ENCODE results near the gene KCNH1. TPM values are rescaled to one million over a fixed set of nuclear protein-coding genes. Genes with fewer than 3 reads are reported as not detected.

Gene KCNH1
- total RNA-seq, 4 donors from 2014 or later = 0.29 to 0.67 (median 0.38) TPM

DNA sequence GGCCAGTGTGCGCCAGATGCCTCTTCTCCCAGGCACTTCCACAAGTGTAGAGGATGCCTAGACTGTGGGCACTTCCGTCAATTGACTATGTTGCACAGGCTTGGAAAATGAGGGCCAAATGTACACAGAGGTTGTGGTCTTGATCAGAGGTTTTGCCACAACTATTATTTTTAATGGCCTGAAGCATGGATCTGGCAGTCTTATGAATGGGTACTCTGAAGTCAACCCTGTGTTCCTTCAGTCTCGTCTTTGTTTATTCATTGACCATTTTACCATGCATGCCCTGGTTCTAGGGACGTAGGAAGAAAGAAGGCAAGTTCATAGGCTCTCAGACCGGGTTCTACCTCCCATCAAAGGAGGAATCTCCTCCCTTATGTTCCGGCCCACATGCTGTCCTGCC, 476.1 kb downstream of the KCNH1 start:
- DNase-seq (no peak), ATAC-seq (no peak)
- in situ Hi-C loops (cut with MboI; ENCODE audit: low sequenced_read_pairs in 4 of 4) = no loop called here
- no peaks in the 10 kb centered on the region for H3K9me3 ChIP-seq
- no peaks in the 10 kb centered on the region for H3K36me3 ChIP-seq
- no peak for TF ChIP-seq POLR2A (IDR thresholded peaks at IDR 0.05)
- H3K4me1 ChIP-seq = no peaks in the 10 kb centered on the region
- intact Hi-C loops (cut with DNase I; ENCODE audit: low total_unique reads) = no loop called here
- H3K4me3 ChIP-seq = no peak overlapping the region
- no peak overlapping the region for H3K27ac ChIP-seq
- H3K27me3 ChIP-seq = no peaks in the 10 kb centered on the region

DNA sequence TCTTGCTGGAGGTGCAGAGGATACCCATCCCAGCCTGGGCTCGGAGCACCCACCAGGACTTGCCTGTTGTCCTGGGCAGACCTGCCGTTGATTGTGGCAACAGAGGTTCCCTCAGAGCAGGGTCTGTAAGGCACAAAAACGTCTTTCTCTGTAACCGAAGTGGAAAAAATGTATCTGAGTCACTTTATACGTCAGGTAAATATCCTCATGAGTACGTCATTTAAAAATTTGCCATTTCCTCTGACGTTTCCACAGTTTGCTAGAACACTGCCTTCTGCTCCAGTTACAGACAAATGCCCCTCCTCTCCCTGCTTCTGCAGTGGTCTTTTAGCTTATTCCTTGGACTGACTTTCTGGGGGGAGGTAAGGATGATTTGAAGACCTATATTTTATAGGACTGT, 478.4 kb downstream of the KCNH1 start:
- intact Hi-C loops (cut with DNase I; ENCODE audit: low total_unique reads) (no loop called here), in situ Hi-C loops (cut with MboI; ENCODE audit: low sequenced_read_pairs in 4 of 4) (no loop called here)
- DNase-seq = no peak
- H3K9me3 ChIP-seq = no peaks in the 10 kb centered on the region
- H3K27ac ChIP-seq = no peak overlapping the region
- no peaks in the 10 kb centered on the region for H3K27me3 ChIP-seq
- H3K4me3 ChIP-seq = no peak overlapping the region
- H3K4me1 ChIP-seq = no peaks in the 10 kb centered on the region
- no peaks in the 10 kb centered on the region for H3K36me3 ChIP-seq
- no peak for ATAC-seq
- TF ChIP-seq, protein P1, sequence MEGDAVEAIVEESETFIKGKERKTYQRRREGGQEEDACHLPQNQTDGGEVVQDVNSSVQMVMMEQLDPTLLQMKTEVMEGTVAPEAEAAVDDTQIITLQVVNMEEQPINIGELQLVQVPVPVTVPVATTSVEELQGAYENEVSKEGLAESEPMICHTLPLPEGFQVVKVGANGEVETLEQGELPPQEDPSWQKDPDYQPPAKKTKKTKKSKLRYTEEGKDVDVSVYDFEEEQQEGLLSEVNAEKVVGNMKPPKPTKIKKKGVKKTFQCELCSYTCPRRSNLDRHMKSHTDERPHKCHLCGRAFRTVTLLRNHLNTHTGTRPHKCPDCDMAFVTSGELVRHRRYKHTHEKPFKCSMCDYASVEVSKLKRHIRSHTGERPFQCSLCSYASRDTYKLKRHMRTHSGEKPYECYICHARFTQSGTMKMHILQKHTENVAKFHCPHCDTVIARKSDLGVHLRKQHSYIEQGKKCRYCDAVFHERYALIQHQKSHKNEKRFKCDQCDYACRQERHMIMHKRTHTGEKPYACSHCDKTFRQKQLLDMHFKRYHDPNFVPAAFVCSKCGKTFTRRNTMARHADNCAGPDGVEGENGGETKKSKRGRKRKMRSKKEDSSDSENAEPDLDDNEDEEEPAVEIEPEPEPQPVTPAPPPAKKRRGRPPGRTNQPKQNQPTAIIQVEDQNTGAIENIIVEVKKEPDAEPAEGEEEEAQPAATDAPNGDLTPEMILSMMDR (IDR thresholded peaks at IDR 0.05 in 4 of 5, conservative IDR thresholded peaks at IDR 0.05 in 1 of 5) = no peak
- no peak for TF ChIP-seq POLR2A (IDR thresholded peaks at IDR 0.05)

- Histone ChIP-seq H3K36me3 (no peaks in the 10 kb centered on the region), H3K9me3 (no peaks in the 10 kb centered on the region), H3K27me3 (no peaks in the 10 kb centered on the region), H3K4me3 (no peak overlapping the region), H3K27ac (no peak overlapping the region), H3K4me1 (no peaks in the 10 kb centered on the region)
- no peak for ATAC-seq
- in situ Hi-C loops (cut with MboI; ENCODE audit: low sequenced_read_pairs in 4 of 4) (no loop called here), intact Hi-C loops (cut with DNase I; ENCODE audit: low total_unique reads) (no loop called here)
- no peak for DNase-seq
- no peak for TF ChIP-seq POLR2A (IDR thresholded peaks at IDR 0.05)
- TF ChIP-seq, protein P1 (IDR thresholded peaks at IDR 0.05 in 4 of 5, conservative IDR thresholded peaks at IDR 0.05 in 1 of 5) = no peak
These were observed 479.6 kb downstream of the KCNH1 start for GRCh38 chr1:210654176-210654981.

GRCh38 chr1:210653771-210654170, 480.2 kb downstream of the KCNH1 start:
- Histone ChIP-seq H3K27me3 (no peaks in the 10 kb centered on the region), H3K4me1 (no peaks in the 10 kb centered on the region), H3K36me3 (no peaks in the 10 kb centered on the region), H3K9me3 (no peaks in the 10 kb centered on the region), H3K27ac (no peak overlapping the region), H3K4me3 (no peak overlapping the region)
- DNase-seq (no peak), ATAC-seq (peak in 1 of 2 donors; percentile 72)
- intact Hi-C loops (cut with DNase I; ENCODE audit: low total_unique reads) (no loop called here), in situ Hi-C loops (cut with MboI; ENCODE audit: low sequenced_read_pairs in 4 of 4) (no loop called here)
- TF ChIP-seq, protein P1 (IDR thresholded peaks at IDR 0.05 in 4 of 5, conservative IDR thresholded peaks at IDR 0.05 in 1 of 5) = no peak
- no peak for TF ChIP-seq POLR2A (IDR thresholded peaks at IDR 0.05)

DNA sequence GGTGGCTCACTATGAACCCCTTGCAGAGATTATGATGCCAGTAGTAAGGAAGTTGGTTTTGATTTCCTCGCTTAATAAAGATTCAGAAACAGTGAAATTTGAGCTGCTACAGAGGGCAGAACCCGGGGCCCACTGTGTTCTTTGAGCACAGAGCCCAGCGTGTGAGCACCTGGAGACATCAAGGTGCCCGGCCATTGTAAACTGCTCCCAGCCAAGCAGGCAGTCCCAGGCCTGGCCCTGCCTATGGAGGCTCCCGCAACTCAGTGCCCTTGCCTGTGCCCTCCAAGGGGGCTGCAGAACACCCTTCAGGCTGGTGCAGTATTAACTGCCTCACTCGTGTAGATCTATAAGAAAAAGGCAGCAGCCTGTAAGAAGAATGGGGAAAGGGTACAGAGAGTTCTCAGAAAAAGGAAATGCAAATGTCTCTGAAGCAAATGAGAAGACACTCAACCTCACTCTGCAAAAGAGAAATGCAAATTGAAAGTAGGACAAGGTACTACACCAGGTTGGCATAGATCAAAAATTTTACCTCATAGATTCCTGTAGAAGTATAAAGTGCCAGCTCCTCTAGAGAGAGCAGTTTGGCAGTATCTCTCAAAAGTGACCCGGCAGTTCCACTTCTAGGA, 481.5 kb downstream of the KCNH1 start:
- H3K9me3 ChIP-seq = no peaks in the 10 kb centered on the region
- no peak overlapping the region for H3K27ac ChIP-seq
- H3K4me3 ChIP-seq = no peak overlapping the region
- H3K36me3 ChIP-seq = no peaks in the 10 kb centered on the region
- intact Hi-C loops (cut with DNase I; ENCODE audit: low total_unique reads) = no loop called here
- no peaks in the 10 kb centered on the region for H3K4me1 ChIP-seq
- TF ChIP-seq, protein P1 (IDR thresholded peaks at IDR 0.05 in 4 of 5, conservative IDR thresholded peaks at IDR 0.05 in 1 of 5) = no peak
- no peak for TF ChIP-seq POLR2A (IDR thresholded peaks at IDR 0.05)
- no peaks in the 10 kb centered on the region for H3K27me3 ChIP-seq
- in situ Hi-C loops (cut with MboI; ENCODE audit: low sequenced_read_pairs in 4 of 4) = no loop called here
- DNase-seq = no peak
- no peak for ATAC-seq
